Umbilical cord (tissue), 1 donor: ENCODE results near the gene ALX4. TPM values are rescaled to one million over a fixed set of nuclear protein-coding genes. Genes with fewer than 3 reads are reported as not detected.

ENCODE experiments used
- total RNA-seq: library from RNA; depleted of rRNA; stranded (reverse); fragments of >200 nt; gene quantifications from one replicate; pipeline ENCODE4 v1.2.3, GENCODE V29; 2014; ENCODE audit warnings: low replicate concordance; ENCODE audit not compliant: insufficient read depth

The ALX4 gene
- total RNA-seq, 1 donor from 2014 or later = 2.6 TPM

Other genes with a start within 250 kb of the ALX4 start
- gene ACCS, start 243.9 kb downstream of the ALX4 start, total RNA-seq = 12.5 TPM
- 91.7 TPM for gene EXT2, start 214.5 kb downstream of the ALX4 start, total RNA-seq